ENCODE data around the gene TSHZ2.

Gene TSHZ2

GRCh38 chr20:53130795-53131194, 158.6 kb downstream of the TSHZ2 start:
- H3K4me1 Mint-ChIP-seq (ENCODE audit: low read depth) = peaks cover 28% of the 10 kb centered on the region
- no peaks in the 10 kb centered on the region for H3K27me3 Mint-ChIP-seq (ENCODE audit: low read depth)
- H3K9me3 Mint-ChIP-seq = no peaks in the 10 kb centered on the region
- no peak overlapping the region for H3K27ac Mint-ChIP-seq
- H3K36me3 Mint-ChIP-seq (ENCODE audit: low read depth) = peaks cover 2% of the 10 kb centered on the region
- no peak overlapping the region for H3K4me3 Mint-ChIP-seq

DNA sequence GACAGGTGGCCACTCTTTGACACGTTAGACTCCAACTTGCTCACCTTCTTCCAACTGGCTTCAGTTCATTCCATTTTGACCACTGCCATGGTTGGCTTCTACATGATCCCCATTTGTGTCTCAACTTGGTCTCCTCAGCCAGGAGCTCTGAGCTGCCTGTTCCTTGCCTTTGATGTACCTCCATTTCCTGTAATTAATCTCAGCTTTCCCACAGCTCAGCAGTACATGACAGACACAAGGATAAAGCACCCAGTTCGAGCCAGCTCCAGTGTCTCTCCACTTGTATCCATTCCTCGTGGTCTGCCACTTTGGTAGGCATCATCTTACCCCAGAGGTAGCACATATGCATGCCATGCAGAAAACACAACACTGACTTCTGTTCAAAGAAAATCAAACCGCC, 161.0 kb downstream of the TSHZ2 start:
- peaks cover 30% of the 10 kb centered on the region for H3K4me1 Mint-ChIP-seq (ENCODE audit: low read depth)
- no peak overlapping the region for H3K27ac Mint-ChIP-seq
- peaks cover 4% of the 10 kb centered on the region for H3K36me3 Mint-ChIP-seq (ENCODE audit: low read depth)
- no peaks in the 10 kb centered on the region for H3K9me3 Mint-ChIP-seq
- no peaks in the 10 kb centered on the region for H3K27me3 Mint-ChIP-seq (ENCODE audit: low read depth)
- H3K4me3 Mint-ChIP-seq = no peak overlapping the region

DNA sequence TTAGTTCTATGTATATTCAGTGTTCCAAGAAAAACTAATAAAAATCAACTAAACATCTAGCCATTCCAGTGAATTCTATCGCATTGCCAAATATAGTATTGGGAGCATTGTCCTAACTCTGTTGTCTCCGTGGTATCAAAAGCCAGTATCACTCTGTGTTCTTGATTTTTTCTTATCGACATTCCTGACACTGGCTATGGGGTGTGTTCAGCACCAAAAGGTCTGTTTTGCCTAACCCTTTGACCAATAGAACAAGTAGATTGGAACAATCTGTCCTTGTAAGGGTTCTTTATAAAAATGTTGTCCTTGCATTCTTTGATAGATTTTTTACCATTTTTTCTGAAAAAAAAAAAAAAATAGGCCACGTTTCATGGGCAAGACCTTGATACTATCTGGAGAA, 161.5 kb downstream of the TSHZ2 start:
- peaks cover 7% of the 10 kb centered on the region for H3K36me3 Mint-ChIP-seq (ENCODE audit: low read depth)
- H3K4me3 Mint-ChIP-seq = no peak overlapping the region
- no peaks in the 10 kb centered on the region for H3K27me3 Mint-ChIP-seq (ENCODE audit: low read depth)
- H3K27ac Mint-ChIP-seq = no peak overlapping the region
- no peaks in the 10 kb centered on the region for H3K9me3 Mint-ChIP-seq
- peaks cover 34% of the 10 kb centered on the region for H3K4me1 Mint-ChIP-seq (ENCODE audit: low read depth)

DNA sequence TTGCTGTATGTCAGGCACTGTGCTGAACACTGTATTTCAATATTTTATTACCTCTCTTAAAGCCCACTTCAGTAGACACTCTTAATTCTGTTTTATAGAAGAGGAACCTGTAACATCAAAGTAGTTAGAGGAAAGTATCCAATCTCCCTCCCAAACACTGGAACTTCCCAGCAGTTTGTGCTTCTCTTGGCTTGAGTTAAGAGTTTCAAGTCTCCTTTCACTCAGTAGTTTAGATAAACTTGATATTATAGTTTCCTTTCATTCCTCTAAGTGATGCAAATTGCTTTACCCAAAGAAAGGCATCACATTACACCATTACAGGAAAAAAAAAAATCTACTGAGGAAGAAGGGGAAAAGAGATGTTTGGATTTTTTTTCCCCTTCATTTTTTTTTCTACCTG, 164.3 kb downstream of the TSHZ2 start:
- H3K9me3 Mint-ChIP-seq = no peaks in the 10 kb centered on the region
- peaks cover 7% of the 10 kb centered on the region for H3K36me3 Mint-ChIP-seq (ENCODE audit: low read depth)
- no peak overlapping the region for H3K4me3 Mint-ChIP-seq
- no peaks in the 10 kb centered on the region for H3K27me3 Mint-ChIP-seq (ENCODE audit: low read depth)
- peaks cover 47% of the 10 kb centered on the region for H3K4me1 Mint-ChIP-seq (ENCODE audit: low read depth)
- H3K27ac Mint-ChIP-seq = no peak overlapping the region

GRCh38 chr20:53138454-53139262, 166.5 kb downstream of the TSHZ2 start:
- Mint-ChIP-seq H3K4me3 (no peak overlapping the region), H3K27me3 (ENCODE audit: low read depth) (no peaks in the 10 kb centered on the region), H3K27ac (peak overlapping the region; percentile 80), H3K4me1 (ENCODE audit: low read depth) (peaks cover 38% of the 10 kb centered on the region), H3K9me3 (no peaks in the 10 kb centered on the region), H3K36me3 (ENCODE audit: low read depth) (peaks cover 10% of the 10 kb centered on the region)

DNA sequence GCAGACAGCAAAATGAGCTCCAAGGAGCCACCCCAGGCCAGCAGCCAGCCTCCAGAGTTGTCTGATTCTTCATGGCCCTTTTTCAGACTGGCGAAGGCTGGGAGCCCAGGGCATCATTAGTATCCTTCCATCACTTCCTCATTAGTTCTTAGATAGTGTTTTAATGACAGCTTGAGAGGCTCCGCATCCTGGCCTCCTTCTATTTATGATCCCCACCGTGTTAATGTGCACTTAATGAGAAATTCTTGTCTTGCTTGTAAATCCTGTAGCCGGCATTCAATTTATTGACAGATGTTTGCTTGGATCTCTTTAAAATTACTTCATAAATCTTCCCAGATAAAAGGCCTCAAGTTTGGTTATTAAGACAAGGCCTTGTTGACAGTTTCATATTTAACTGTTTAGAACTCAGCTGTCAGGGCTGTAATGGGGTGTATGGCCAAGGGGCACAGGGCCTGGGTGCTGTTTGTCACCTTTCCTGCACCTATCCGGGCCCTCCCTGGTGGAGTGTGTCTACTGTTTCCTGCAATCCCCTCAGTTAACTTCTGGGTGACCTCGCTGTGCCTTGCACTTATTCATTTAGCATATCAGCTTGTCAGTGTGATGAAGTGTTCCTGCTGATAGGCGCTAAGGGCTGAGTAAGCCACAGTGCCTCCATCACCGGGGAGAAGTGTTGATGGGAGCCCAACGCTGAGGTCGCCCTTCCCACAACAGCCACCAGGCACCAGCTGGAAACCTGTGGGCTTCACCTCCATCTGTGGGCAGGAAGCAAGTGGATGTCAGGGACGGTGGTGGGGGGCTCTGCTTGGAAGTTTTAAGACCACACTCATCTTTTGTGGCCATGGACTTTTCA, 169.3 kb downstream of the TSHZ2 start:
- Mint-ChIP-seq H3K27me3 (ENCODE audit: low read depth) (no peaks in the 10 kb centered on the region), H3K4me1 (ENCODE audit: low read depth) (peaks cover 47% of the 10 kb centered on the region), H3K4me3 (no peak overlapping the region), H3K9me3 (no peaks in the 10 kb centered on the region), H3K36me3 (ENCODE audit: low read depth) (peaks cover 17% of the 10 kb centered on the region), H3K27ac (peak overlapping the region; percentile 64)

DNA sequence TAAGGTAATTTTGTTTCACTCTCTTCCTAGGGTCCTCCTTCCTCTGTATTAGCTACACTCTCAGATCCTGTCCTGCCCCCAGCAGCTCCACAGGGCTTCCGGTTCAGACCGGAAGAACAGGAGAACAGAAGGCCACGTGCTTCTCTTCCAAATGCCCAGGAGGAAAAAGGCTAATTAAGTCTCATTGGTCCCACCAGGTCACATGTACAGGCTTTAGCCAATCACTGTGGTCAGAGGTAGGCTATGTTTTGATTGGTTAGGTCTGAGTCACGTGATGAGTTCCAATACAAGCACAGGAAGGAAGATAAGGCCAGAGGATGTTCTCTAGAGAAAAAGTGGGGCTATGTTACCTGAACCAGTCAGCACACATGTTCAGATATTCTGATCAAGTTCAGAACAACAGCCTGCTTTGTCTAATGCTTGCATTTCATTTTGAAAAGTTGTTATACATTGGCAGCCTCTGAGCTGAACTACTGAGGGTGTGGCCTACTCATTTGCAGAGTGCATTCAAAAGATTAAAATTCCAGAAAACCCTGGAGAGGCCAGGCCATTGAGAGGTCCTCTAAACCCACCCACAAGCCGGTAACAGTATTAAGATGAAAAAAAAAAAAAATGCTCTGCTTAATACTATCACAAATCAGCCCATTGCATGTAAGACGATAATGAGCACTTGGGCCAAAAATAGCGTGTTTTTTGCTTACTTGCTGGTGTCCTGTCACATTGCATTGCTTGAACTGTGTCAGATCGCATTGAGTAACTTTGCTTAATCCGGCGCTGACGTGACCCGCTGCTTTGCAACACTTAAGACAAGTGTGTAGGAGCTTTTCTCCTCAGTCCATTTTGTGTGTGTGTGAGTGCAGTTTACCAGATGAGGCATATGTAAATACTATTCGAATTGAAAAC, 170.3 kb downstream of the TSHZ2 start:
- H3K4me3 Mint-ChIP-seq = no peak overlapping the region
- no peaks in the 10 kb centered on the region for H3K9me3 Mint-ChIP-seq
- peaks cover 19% of the 10 kb centered on the region for H3K36me3 Mint-ChIP-seq (ENCODE audit: low read depth)
- no peaks in the 10 kb centered on the region for H3K27me3 Mint-ChIP-seq (ENCODE audit: low read depth)
- peak overlapping the region; percentile 64 for H3K27ac Mint-ChIP-seq
- H3K4me1 Mint-ChIP-seq (ENCODE audit: low read depth) = peaks cover 49% of the 10 kb centered on the region

DNA sequence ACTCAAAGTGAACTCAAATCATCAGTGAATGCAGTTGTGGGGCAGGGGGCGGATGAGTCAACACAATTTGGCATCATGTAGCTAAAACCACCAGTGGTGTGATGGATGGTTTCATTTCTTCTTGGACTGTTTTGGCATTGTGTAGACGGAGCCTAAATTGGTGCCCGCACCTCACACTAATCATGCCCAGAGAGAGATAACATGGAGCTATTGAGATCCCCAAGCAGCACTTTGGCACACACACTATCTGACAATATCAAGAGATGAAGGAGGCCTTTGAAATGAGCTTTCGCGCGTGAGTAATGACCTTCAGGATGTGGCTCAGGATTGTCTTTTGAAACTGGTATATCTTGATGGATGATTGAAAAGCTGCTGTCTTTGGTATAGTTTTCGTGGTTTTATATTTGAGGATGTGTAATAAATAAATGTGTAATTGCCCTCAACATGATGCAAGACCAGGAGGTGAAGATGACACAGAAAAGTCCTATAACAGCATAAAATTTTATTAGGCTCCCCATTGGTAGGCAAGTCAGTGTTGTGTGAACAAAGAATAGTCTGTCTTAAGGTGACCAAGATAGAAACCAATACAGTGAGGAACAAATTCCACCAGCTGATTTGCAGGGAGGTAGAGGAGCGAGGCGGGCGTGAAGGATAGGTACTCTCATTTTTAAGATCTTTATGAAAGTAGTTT, 174.2 kb downstream of the TSHZ2 start:
- H3K9me3 Mint-ChIP-seq = no peaks in the 10 kb centered on the region
- peaks cover 48% of the 10 kb centered on the region for H3K4me1 Mint-ChIP-seq (ENCODE audit: low read depth)
- peak overlapping the region; percentile 27 for H3K4me3 Mint-ChIP-seq
- no peaks in the 10 kb centered on the region for H3K27me3 Mint-ChIP-seq (ENCODE audit: low read depth)
- H3K27ac Mint-ChIP-seq = peak overlapping the region; percentile 55
- H3K36me3 Mint-ChIP-seq (ENCODE audit: low read depth) = peaks cover 16% of the 10 kb centered on the region

DNA sequence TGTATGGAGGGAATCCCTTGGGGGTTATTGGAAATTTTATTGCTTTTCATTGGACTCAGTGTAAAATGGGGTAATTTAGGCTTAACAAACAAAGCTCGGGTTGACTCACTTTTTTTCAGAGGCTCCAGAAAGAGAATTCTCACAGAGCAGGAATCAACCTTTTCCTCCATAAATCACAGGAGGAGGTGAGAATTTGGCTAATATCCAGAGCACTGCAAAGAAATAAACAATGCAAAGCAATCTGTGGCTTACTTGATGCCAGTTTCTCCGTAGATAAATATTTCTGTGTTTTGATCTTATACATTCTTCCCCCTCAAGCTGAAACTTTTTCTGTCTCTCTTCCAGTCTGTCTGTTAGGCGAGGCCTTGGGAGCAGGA, 176.6 kb downstream of the TSHZ2 start:
- Mint-ChIP-seq H3K27ac (peak overlapping the region; percentile 52), H3K9me3 (no peaks in the 10 kb centered on the region), H3K4me1 (ENCODE audit: low read depth) (peaks cover 52% of the 10 kb centered on the region), H3K36me3 (ENCODE audit: low read depth) (peaks cover 11% of the 10 kb centered on the region), H3K27me3 (ENCODE audit: low read depth) (no peaks in the 10 kb centered on the region), H3K4me3 (peak overlapping the region; percentile 7)

- H3K4me1 Mint-ChIP-seq (ENCODE audit: low read depth) = peaks cover 55% of the 10 kb centered on the region
- H3K36me3 Mint-ChIP-seq (ENCODE audit: low read depth) = peaks cover 9% of the 10 kb centered on the region
- peak overlapping the region; percentile 7 for H3K4me3 Mint-ChIP-seq
- H3K27ac Mint-ChIP-seq = peak overlapping the region; percentile 52
- H3K27me3 Mint-ChIP-seq (ENCODE audit: low read depth) = no peaks in the 10 kb centered on the region
- H3K9me3 Mint-ChIP-seq = no peaks in the 10 kb centered on the region
Measured at GRCh38 chr20:53149148-53149889, 177.2 kb downstream of the TSHZ2 start.

- Mint-ChIP-seq H3K4me3 (no peak overlapping the region), H3K36me3 (ENCODE audit: low read depth) (peaks cover 10% of the 10 kb centered on the region), H3K9me3 (no peaks in the 10 kb centered on the region), H3K27ac (no peak overlapping the region), H3K27me3 (ENCODE audit: low read depth) (no peaks in the 10 kb centered on the region), H3K4me1 (ENCODE audit: low read depth) (peaks cover 60% of the 10 kb centered on the region)
Measured at GRCh38 chr20:53149890-53150205, 177.7 kb downstream of the TSHZ2 start.

DNA sequence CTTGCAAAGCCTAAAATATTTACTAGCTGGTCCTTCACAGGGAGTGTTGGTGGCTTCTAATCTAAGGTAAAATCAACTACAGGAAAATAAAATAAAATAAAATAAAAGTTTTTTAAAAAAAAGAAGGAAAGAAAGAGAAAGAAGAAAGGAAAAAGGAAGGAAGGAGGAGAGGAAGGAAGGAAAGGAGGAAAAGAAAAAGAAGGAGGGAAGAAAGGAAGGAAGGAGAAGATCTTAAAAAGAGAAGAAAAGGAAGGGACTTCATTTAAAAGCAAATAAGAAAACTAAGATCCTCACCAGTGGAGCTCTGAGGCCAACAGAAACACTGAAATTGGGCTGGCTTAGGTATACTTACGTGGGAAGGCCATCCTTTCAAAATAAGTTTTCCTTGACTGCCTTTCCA, 178.4 kb downstream of the TSHZ2 start:
- H3K4me3 Mint-ChIP-seq = no peak overlapping the region
- H3K27ac Mint-ChIP-seq = no peak overlapping the region
- H3K27me3 Mint-ChIP-seq (ENCODE audit: low read depth) = no peaks in the 10 kb centered on the region
- H3K4me1 Mint-ChIP-seq (ENCODE audit: low read depth) = peaks cover 61% of the 10 kb centered on the region
- H3K36me3 Mint-ChIP-seq (ENCODE audit: low read depth) = peaks cover 14% of the 10 kb centered on the region
- H3K9me3 Mint-ChIP-seq = no peaks in the 10 kb centered on the region

GRCh38 chr20:53152228-53152627, 180.1 kb downstream of the TSHZ2 start:
- H3K4me1 Mint-ChIP-seq (ENCODE audit: low read depth) = peaks cover 49% of the 10 kb centered on the region
- H3K27me3 Mint-ChIP-seq (ENCODE audit: low read depth) = no peaks in the 10 kb centered on the region
- peaks cover 6% of the 10 kb centered on the region for H3K36me3 Mint-ChIP-seq (ENCODE audit: low read depth)
- no peak overlapping the region for H3K27ac Mint-ChIP-seq
- H3K4me3 Mint-ChIP-seq = no peak overlapping the region
- no peaks in the 10 kb centered on the region for H3K9me3 Mint-ChIP-seq
